Erythroblast (primary cell): ENCODE data around the gene CATSPERD.

Experiments used
- GATA1 ChIP-seq: IDR thresholded peaks from 2 replicates; pipeline ENCODE4 v1.6.1; 2011; ENCODE audit warnings: low read depth, mild to moderate bottlenecking, control low read depth, low read length, moderate library complexity
- POLR2A ChIP-seq: IDR thresholded peaks from 2 replicates; pipeline ENCODE4 v1.6.1; 2011; ENCODE audit warnings: mild to moderate bottlenecking, low read length

DNA sequence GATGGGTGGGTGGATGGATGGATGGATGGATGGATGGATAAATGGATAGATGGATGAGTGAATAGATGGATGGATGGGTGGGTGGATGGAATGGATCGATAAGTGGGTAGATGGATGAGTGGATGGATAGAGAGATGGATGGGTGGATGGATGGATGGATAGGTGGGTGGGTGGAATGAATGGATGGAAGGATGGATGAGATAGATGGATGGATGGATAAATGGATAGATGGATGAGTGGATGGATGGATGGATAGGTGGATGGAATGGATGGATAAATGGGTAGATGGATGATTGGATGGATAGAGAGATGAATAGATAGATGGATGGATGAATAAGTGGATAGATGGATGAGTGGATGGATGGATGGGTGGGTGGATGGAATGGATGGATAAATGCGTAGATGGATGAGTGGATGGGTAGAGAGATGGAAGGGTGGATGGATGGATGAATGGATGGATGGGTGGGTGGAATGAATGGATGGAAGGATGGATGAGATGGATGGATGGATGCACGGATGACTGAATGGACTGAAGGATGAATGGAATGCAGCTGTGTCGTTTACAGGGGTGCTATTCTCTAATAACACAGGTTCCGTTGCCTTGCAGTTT lies 42.3 kb downstream of the CATSPERD start:
- TF ChIP-seq POLR2A (no peak), GATA1 (no peak)
